ENCODE results near the gene CDH12.
"Not testable (repeated sequence)": the region's sequence is repeated elsewhere in the genome, so short reads cannot be mapped to it uniquely, and the experiment has no call there.

Gene CDH12

DNA sequence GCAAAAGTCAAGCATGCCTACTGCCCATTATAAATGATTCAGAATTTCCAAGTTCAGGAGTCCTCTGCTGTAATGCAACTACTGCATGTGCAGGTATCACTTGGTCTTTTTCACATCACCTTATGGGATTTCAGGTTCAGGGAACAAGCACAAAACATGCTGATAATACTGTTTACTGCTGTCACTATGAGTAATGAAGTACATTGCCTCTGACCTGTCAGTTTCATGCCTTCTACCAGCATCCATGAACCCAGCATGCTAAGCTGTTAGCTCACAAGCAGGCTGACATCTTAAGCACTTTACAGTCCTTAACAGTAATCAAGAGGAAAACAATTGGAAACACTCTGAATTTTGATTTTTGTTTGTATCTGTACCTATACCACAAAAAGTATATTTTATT lies 743.8 kb downstream of the CDH12 start:
- DNase-seq: no peak

DNA sequence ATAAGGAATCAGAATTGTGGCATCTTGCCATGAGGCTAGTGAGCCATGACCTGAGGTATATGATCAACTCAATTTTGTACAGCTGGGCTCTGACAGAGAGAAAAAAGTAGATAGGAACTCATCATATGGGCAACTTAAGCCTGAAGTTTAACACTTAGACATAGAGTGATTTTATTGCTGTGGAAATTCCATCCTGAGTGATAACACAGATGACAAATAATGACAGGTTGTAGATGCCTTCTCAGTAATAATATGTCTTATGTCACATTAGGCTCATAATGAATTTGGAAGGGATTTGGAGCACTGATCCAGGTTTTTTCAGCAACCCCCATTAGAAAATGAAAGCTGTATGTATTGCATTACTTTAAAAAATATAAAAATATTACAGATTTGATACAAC lies 744.6 kb downstream of the CDH12 start:
- no peak for DNase-seq

DNA sequence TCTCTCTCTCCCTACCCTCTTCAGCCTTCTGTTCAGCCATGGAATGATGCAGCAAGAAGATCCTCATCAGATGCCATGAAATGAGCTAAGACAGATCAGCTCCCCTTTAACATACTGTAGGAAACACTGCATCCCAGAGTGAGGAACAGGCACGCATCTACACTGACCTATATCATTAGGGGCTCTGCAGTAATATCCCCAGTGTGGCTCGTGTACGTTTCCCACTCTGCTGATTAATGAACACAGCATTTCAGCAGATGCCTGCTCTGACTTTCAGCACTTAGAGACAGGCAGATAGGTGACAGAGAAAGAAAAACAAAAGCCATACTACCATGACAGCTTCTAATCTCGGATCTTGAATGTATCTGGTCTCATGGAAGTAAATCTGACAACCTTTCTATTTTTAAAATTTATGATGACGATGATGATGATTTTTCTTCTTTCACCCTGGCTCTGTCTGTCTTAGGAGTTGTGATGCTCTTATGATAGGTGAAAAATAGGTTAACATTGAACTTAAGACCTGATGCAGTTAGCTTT lies 750.3 kb downstream of the CDH12 start:
- no peak for DNase-seq

DNA sequence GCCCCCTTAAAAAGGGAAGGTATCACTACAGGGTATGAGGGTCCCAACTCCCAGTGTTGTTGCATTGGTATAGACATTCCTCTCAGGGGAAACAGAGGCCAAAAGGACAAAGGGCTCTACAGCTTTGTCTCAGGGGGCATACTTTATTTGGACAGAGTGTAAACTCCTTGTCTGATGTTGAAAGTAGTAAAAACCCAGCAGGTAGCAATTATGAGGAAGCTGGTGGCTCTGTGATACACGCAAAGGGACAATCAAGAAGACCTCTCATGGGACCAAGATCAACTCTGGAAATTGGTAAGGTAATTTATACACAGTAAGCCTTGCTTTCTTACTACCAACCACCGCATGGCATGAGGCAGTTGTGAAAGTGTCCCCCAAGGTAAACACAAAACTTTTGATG lies 764.6 kb downstream of the CDH12 start:
- DNase-seq: no peak

DNA sequence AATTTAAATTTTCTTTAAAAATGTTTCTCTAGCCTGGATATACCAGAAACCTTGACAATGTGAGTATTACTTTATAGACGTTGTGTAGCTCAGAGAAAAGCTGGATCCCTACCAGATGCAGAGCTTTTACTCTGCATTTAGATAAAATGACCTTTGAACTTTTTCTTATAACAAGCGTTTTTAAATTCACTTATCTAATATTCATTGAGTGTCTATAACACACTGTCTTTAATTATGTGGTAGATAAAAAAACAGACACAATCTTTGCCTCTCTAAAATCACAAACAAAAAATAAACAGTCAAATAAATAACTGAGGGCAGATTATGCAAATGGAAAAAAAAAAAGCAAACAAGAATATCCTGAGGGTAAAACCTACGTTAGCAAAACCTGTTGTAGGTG lies 773.6 kb downstream of the CDH12 start:
- DNase-seq: no peak

DNA sequence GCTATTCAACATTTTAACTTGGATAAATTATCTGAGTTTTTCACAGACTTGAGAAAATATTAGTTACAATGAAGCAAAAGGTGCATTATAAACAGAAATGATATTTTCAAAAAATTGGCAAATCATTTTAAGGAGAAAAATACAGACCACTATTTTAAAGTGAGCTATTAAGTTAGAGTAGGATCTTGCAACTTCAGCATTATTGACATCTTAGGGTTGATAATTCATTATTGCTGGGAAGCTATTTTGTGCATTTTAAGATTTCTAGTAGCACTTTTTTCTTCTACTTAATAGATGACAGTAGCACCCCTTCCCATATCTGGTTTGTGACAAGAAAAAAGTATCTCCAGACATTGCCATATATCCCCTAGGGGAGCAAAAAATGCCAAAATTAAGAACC lies 774.1 kb downstream of the CDH12 start:
- DNase-seq: no peak

DNA sequence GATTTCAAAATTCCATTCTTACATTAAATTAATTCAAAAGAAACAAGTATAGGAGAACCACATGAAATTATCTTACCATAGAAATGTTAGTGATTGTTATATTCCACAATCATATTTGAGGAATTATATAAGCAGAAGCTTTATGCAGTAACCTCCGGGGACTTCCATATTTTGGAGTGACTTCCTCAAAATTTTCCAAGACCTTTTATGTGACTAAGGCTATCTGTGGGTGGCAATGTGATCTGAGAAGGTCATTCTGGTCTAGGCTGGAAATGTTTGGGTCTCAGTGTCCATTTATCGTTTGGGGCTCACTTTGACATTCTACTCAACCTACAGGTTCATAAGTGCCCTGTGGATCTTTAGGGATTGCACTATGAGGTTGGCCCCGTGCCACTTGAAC lies 776.6 kb downstream of the CDH12 start:
- DNase-seq: no peak

DNA sequence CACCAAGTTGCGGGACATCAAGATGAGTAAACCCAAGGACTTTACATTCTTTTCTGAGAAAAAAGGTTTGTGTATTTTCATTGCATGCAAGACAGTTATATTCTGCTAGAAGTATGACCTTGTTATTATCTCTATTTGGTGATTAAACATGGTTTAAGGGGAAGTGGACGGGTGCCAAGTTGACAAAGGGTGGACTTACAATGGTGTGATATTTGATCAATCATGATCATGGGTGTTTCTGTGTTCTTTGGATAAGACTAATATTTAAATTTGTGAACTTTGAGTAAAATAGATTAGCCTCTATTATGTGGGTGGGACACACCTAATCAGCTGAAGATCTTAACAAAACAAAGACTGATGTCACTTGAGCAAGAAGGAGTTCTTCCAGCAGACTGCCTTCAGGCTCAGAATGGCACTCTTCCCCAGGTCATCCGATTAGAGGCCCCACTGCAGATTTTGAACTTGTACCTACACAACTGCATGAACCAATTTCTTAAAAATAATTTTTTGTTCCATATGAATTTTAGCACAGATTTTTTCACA lies 782.9 kb downstream of the CDH12 start:
- peak in 1 of 2 experiments; percentile 28 for DNase-seq

DNA sequence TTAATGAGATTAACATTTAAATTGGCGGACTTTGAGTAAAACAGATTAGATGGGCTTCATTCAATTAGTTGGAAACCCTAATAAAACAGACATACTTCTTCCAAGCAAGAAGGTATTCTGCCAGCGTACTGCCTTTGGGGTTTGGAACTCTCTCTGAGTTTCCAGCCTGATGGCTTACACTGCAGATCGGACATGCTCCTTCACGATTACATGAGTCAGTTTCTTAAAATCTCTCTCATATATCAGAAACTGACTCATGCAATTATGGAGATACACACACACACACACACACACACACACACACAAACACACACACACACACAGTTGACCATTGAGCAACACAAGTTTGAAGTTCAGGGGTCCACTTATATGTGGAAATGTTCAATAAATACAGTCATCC lies 789.4 kb downstream of the CDH12 start:
- no peak for DNase-seq

DNA sequence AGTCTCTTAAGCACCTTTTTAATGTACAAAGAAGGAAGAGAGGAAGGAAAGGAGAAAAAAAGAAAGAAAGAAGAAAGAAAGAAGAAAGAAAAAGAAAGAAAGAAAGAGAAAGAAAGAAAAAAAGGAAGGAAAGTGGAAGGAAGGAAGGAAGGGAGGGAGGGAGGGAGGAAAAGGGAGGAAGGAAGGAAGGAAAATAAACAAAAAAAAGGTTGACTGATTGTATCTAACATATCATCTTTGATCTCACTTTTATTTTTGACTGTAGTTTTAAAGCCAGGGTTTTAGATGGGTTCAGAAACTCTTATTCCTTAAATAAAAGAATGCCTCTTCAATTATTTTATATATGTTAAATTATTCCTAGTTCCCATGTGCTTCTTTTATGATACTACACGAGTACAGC lies 794.5 kb downstream of the CDH12 start:
- DNase-seq: no peak

DNA sequence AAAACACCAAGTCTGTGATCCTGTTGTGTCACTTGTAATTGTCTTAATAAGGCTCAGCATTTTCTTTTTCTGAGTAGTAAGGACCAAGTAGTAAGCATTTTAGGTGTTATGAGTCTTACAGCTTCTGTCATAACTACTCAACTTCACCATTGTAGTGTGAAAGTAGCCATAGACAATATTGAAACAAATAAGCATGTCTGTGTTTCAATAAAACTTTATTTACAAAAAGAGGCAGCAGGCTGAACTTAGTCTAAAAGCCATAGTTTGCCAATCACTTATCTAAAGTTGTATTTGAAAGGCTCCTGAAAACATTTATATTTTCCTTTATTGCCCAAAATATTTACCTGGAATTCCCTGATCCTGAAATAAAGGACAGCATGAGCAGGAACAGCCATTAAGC lies 796.1 kb downstream of the CDH12 start:
- no peak for DNase-seq

DNA sequence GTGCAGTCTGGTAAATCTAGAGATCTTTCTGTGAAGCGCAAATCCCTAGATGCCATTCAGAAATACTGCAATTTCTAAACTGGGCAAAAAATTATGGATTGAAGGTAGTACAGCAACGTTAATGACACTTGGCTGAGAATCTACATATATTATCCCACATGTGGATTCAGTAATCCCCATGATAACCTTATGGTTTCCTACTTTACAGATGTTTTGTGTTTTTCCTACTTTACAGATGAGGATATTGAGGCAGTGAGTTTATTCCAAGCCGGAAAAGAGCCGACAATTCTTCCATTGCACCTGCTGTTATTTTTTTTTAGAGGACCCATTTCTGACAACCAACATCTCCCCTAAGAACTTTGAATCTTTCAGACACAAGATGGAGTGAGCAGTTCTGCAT lies 796.5 kb downstream of the CDH12 start:
- no peak for DNase-seq

DNA sequence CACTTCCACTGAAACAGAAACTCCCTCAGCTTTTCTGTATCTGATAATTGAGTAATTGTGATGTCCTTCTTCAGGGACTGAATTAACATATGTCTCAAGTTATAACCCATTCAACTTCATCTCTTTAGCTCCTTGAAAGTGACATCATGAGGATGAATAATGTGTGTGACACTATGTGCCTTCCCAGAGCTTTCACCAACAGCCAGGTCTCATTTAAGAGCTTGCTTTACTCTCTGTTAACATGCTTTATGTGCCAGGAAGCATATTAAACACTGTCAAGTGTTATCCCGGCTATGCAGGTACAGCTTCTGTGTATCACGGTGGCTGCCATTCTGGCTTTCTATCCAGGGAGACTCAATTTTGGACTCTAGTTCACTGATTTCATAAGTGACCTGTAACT lies 799.9 kb downstream of the CDH12 start:
- no peak for DNase-seq

DNA sequence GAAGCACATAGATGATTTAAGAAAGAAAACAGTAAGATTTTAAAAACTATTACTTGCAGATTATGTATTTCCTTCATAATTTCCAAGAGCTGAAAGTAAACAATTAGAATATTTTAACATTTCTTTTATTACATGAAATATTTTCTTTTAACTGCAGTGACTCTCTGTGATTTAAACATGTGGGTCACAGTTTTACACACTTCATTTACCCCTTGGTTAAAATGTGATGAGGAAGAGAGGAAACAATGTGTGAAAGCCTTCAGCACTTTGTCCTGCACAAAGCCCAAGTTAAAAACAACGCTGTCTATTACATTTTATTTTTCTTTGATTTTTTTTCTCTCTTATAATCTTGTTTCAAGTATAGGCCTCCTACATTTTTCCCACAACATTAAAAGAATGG lies 801.3 kb downstream of the CDH12 start:
- DNase-seq: no peak

DNA sequence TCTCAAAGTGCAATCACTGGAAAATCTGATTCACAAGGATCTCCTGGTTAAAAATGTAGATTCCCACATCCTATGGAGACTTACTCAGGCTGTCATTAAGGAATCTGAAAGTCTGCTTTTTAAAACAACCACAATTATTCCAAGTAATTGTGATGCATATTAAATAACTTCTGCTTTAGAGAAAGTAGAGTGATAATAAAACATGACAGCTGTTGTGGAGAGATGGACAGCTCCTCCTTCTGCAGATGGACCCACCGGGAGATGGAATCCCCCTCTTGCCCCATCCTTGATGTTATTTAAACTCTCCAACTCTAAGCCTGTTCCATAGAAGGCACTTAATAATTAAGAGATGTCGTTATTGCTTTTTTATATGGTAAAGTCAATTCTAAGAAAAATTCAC lies 802.2 kb downstream of the CDH12 start:
- no peak for DNase-seq

DNA sequence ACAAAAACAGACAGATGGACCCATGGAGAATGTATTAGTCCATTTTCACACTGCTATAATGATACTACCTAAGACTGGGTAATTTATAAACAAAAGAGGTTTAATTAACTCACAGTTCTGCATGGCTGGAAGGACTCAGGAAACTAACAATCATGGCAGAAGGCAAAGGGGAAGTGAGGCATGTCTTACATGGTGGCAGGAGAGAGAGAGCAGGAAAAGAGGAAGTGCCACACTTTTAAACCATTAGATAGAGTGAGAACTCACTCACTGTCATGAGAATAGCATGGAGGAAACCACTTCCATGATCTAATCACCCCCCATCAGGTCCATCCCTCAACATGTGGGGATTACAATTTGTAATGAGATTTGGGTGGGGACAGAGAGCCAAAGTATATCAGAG lies 808.9 kb downstream of the CDH12 start:
- DNase-seq: no peak

DNA sequence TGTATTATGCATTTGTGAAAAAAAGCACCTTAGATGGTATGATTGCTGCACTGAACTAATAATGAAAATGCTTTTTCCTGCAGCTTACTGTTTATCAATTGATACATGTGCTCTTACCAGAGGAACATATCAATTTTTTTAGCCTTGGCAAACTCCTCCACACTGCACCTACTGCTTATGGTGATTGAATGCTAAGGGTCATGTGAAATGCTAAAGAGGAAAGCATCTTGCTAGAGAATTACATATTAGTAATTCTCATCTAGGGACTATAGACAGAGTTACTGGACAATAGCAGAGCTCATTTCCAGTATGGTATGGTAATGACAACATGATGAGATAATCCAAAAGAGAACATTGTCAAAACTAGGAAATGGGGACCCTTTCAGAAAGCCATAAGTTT lies 817.1 kb downstream of the CDH12 start:
- DNase-seq: no peak

DNA sequence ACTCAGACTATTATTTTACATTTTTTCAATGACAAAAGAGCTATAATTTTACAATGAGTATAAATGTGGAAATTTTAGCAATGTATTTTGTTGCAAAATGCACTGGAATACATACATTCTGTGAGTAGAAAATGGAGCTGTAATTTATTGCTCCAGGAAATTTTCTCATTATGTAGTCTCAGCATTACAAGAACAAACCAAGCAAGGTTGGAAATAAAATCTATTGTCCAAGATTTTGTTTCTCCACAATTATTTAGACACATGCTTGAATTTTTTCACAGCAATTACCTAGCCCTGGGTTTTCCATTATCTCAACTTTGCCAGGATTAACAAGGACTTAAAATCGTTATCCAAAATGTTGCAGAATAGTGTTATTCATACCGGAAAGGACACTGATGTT lies 820.1 kb downstream of the CDH12 start:
- no peak for DNase-seq

DNA sequence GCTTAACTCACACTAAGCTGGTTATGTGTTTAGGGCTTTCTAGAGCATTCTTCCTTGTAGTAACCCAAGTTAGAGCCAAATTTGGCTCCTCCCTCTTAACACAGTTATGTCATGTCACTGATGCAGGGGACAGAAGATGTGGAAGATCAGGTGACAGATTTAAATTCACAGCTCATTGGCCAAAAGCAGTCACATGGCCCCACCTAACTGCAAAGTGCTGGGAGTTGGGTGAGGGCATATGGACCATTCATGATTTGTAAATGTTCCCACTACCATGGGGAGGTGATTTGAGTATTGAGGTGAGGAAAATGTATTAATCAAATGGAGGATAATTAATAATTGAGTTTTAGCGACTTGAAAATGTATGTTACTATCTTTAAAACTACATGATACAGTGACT lies 829.4 kb downstream of the CDH12 start:
- DNase-seq: no peak

DNA sequence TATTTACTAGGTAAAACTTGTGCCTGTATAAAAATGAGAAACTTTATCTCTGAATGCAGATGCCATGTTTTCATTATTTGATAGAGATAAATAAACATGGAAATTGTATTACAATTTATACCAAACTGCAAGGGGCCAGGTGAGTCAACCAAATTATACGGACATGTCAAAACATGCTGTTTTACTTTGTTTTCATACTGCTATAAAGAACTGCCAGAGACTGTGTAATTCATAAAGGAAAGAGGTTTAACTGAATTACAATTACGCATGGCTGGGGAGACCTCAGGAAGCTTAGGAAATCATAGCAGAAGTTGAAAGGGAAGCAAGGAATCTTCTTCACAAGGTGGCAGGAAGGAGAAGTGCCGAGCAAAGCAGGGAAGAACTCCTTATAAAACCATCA lies 840.3 kb downstream of the CDH12 start:
- not testable (repeated sequence) for DNase-seq

DNA sequence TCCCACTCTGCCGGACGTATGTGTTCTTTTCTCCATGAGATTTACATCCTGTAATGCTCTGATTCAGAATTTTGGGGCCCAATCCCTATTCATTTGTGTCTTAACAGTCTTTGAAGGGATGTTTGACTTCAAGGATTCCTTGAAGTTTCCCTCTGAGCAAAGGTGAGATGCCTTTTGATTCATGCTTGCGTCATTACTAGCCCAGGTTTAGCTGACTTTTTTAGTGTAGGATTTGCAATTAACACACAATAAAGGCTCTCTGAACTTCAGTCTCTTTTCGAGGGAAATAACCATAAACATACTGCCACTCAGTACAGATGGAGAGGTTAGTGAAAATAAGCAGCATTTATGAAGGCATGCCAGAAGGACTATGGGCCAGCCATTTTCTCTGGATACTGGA lies 842.3 kb downstream of the CDH12 start:
- not testable (repeated sequence) for DNase-seq

DNA sequence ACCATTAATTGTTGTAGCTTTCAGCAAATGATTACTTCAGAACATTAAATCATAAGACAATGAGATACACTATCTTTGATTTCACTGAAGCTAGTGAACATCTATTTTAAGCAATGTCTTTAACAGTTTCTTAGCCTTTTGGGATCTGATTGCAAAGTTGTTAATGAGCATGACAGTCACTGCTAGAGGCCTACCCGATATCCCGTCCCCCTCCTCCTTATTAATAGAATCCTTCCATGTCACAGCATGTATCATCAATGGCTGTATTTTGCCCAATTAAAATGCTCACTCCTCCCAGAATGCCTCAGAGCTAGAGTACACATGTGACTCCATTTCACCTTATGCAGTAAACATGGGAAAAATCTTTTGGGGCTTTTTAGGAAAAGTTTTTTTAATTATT lies 852.0 kb downstream of the CDH12 start:
- not testable (repeated sequence) for DNase-seq

DNA sequence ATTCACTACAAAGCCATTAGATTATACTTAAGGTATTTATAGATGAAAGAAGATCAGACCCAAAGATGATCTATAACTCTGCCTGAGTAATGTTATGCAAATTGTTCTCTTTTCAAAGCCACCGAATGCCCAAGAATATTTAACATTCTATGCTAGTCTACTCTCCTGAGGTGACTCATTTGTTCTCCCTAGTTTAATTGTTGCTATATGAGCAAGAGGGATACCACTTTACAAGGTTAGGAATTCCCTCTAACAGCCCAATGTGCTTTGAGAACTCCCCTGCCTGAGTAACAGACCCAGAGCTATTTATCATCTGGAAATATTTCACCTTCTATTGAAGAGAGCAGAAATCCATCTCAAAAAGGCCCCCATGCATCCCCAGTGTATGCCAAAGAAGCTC lies 867.3 kb downstream of the CDH12 start:
- DNase-seq: not testable (repeated sequence)

DNA sequence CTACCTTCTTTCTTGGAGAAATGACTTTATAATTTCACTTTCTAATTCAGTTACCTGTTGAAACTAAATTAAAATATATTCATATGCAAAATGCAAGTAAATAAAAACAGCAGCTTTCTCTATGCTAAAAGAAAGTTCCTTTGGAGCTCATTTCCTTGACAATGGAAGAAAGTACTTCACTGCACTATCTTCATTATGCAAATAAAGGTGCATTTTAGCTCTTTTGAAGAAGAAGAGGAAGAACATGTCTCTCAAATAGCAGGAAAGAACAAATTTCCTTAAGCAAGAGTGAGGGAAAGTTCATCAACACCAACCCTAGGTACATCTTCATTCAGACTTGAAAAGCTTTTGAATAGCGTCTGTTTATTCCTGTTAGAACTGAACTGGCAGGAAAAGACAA lies 901.6 kb downstream of the CDH12 start:
- DNase-seq: not testable (repeated sequence)

DNA sequence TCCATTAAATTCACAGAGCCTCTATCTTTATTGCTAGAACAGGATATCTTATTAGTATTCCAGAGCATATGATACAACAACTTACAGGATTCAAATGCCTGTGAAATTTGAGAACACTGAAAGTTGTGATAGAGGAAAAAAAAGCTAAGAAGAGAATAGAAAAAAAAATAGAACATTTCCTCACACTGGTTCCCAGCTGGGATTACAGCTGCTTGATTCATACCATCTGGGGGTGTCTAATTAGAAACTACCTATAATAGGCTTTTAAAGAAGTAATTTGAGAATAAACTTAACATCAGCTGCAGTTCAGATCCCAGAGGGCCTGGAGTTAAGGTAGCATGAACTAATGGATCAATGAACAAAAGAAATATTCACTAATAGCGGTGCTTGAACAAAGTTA lies 922.0 kb downstream of the CDH12 start:
- DNase-seq: no peak

All from NCI-H1930 (cell line).